22Rv1 (cell line): ENCODE measurements around the gene F11.

ENCODE experiments used
- ZFX ChIP-seq: fragments of 450-650 bp; IDR thresholded peaks from 2 replicates; pipeline ENCODE4 v1.6.1; 2017; ENCODE audit warnings: antibody characterized with exemption, borderline replicate concordance
- TF ChIP-seq, protein P1 (sequence below): fragments of 450-650 bp; IDR thresholded peaks from 2 replicates; pipeline ENCODE4 v1.5.1; 2017; ENCODE audit warnings: mild to moderate bottlenecking

DNA sequence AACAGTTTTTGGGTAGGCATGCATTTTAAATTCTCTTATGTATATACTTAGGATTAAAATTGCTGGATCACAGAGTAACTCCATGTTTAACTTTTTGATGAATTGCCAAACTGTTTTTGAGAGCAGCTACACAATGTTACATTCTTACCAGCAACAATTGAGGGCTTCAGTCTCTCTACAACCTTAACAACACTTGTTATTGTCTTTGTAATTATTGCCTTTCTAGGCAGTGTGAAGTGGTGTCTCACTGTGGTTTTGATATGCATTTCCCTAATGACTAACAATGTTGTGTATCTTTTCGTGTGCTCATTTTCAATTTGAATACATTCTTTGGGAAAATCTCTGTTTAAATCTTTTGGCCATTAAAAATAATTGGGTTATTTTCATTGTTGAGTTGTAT is 17.3 kb upstream of the F11 start:
- TF ChIP-seq, protein P1, sequence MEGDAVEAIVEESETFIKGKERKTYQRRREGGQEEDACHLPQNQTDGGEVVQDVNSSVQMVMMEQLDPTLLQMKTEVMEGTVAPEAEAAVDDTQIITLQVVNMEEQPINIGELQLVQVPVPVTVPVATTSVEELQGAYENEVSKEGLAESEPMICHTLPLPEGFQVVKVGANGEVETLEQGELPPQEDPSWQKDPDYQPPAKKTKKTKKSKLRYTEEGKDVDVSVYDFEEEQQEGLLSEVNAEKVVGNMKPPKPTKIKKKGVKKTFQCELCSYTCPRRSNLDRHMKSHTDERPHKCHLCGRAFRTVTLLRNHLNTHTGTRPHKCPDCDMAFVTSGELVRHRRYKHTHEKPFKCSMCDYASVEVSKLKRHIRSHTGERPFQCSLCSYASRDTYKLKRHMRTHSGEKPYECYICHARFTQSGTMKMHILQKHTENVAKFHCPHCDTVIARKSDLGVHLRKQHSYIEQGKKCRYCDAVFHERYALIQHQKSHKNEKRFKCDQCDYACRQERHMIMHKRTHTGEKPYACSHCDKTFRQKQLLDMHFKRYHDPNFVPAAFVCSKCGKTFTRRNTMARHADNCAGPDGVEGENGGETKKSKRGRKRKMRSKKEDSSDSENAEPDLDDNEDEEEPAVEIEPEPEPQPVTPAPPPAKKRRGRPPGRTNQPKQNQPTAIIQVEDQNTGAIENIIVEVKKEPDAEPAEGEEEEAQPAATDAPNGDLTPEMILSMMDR = no peak
- TF ChIP-seq ZFX = no peak
